Activated naive CD4-positive, alpha-beta T cell (primary cell): ENCODE data around the gene LRRC42.
A peak's percentile ranks its signal among the peaks of the same experiment; 100 is the strongest.

Source experiments
- DNase-seq, 4 experiments: peaks; one replicate each; lab custom pipeline; 2025; lab: John Stamatoyannopoulos, UW

LRRC42 gene, protein sequence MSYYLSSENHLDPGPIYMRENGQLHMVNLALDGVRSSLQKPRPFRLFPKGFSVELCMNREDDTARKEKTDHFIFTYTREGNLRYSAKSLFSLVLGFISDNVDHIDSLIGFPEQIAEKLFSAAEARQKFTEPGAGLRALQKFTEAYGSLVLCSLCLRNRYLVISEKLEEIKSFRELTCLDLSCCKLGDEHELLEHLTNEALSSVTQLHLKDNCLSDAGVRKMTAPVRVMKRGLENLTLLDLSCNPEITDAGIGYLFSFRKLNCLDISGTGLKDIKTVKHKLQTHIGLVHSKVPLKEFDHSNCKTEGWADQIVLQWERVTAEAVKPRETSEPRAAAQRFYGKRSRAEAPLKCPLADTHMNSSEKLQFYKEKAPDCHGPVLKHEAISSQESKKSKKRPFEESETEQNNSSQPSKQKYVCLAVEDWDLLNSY

DNA sequence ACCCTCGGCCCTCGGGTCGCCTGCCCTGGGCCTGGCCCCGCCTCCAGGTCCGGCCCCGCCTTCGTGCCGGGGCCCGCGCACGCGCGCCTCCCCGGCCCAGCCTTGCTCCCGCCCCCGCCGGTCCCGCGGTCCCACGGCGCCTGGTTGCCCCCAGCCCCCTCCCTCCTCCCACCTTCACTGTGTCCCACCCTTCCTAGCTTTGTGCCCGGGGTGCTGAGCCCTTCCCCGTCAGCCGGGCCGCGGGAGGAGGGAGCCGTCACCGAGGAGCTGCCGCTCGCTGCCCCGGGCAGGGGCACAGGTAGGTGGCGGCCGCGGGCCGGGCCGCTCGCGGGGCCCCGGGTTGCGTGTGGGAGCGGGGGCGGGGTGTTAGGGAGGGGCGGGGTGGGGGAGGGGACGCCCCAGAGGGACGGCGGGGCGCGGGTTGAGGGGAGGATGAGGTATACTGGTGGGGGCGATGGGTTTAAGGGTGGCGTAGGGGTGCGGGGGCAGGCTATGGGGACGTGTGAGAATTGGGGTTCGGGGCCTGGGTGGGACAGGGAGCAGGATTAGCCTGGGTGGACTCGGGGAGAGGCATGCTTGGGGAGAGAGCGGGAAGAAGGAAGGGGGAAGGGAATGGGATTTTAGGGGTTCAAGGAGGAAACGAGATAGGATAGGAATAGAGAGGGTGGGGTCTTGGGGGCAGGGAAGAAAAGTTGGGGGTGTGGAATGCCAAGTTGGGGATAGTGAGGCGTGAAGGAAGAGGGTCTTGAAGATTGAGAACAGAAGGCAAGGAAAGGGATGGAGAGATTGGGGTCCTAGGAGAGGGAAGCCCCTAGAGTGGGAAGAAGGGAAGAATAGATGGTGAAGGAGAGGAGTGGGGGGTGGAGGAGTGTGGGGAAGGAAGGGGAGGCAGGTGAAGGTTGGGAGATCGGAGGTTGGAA, at the start of gene LRRC42:
Gene LRRC42 (plus strand): TSS at position 99 of the 920 bp plus-strand sequence. CDS start 5,650 bp downstream, outside the sequence.
- DNase-seq = peak in 2 of 4 experiments; percentile 59 to 94

DNA sequence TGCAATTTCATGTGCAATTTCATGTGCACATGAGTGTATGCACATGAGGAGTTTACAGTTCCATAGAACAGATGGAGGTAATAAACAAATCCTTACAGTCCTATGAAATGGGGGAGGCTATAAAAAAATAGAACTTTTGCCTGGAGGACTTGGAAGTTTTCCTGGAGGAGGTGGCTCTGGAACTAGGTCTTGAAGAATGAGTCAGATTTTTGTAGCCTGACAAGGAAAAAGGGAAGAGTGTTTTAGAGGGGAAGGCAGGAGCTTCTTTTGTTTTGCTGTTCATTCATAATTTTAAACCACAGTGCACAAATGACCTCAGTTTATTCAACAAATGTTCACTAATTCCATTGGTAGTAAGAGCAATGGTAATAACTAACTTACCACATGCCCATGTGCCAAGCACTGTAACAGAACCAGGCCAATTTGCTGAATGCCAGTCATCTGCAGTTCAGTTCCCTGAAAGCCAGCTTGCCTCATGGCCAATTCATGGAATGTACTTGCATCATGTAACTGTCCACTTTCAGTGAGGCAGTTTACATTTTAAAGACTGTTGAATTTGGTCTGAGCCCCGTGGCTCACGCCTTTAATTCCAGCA, 49.4 kb upstream of the LRRC42 start:
- DNase-seq = no peak

DNA sequence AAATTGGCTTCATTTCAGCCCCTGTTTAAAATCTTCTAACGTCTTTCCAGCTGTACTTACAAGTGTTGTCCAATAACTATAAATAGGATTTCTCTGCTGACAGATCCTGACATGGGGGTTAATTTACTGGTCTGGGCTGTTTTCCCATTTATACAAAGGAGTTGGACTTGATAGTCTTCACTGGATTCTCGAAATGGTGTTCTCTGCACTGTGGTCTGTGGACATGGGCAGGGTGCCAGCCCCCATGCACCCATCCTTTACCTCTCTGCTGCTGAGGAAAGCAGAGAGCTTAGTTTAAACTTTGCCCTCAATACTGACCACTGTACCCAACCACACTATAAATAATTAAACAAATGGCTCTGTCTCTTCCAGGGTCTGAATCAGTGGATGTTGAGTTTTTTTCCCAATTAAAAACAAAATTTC, 46.9 kb upstream of the LRRC42 start:
- DNase-seq = no peak

DNA sequence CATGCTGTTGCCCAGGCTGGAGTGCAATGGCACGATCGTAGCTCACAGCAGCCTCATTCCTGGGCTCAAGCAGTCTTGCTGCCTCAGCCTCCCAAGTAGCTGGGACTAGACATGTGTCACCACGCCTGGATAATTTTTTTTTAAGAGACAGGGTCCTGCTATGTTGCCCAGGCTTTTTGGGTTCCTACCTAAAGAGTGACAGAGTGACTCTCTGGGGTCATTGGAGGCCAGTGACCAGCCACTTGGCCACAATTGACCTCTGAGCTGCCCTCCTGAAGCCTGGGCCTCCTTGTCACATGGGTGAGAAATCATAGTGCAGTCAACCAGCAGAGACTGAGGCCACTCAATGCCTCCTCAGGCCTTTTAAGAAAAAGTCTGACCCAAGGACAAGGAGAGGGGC, 46.4 kb upstream of the LRRC42 start:
- DNase-seq = no peak

DNA sequence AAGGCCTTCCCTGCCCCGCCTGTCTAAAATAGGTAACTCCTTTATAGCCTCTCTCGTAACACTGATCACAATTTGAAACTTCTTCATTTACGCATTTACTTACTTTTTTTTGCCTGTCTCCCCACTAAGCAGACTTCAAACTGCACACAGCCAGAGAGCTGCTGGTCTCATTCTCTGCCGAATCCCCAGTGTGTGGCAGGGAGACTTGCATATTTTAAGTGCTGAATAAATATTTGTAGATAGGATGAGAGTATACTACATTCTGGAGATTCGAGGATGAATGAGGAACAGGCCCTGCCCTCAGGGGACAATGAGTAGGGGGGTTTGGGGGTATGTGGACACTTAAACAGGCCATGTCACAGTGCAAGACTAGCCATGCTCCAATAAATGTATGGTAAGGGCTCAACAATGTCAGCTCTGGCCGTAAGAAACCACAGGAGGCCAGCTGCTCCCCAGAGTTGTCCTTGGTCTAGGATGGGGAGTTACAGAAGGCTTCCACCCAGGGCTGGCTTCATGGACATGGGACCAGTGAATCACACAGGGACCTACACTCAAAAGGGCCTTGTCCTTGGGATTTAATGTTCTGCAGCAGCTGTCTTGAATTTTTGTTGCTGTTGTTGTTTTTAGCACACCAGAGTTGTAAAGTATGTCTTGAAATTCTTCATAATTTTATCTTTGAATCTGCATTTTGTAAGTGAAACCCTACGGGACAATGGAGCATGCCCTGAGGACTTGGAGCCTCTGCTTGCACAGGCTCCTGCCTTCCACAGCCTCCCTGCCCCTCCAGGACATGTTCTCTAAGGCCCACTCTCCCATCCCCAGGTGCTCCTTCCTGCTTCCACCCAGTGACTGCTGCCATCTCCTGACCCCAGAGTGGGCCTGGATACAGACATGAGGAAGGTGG, 43.7 kb upstream of the LRRC42 start:
- DNase-seq = no peak

DNA sequence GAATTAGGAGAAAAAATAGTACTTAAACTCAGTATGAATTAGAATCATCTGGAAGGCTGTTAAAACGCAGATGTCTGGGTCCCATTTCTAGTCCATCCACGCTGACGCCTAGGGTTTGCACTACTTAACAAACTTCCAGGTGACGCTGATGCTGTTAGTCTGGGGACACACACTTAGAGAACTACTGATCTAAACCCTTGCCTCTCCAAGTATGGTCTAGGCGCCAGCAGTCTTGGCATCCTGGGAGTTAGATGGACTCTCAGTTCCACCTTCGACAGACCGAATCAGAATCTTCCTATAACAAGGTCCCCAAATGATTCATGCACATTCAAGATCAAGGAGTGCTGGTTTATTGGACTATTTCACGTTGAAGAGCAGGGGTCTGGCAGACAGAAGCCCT, 40.6 kb upstream of the LRRC42 start:
- DNase-seq = no peak

DNA sequence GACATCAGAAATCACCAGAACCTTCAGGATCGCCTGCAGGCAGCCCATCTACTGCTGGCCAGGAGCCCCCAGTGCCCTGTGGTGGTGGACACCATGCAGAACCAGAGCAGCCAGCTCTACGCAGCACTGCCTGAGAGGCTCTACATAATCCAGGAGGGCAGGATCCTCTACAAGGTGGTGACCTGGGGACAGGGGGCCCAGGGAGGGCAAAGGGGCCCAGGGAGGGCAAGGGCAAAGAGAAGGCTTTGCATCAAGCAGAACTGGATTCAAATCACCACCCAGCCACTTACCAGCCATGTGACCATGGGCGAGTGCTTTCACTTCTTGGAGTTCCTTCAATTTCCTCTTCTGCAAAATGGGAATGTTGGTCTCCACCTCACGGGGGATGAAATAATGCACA, 40.0 kb upstream of the LRRC42 start:
- DNase-seq = no peak

DNA sequence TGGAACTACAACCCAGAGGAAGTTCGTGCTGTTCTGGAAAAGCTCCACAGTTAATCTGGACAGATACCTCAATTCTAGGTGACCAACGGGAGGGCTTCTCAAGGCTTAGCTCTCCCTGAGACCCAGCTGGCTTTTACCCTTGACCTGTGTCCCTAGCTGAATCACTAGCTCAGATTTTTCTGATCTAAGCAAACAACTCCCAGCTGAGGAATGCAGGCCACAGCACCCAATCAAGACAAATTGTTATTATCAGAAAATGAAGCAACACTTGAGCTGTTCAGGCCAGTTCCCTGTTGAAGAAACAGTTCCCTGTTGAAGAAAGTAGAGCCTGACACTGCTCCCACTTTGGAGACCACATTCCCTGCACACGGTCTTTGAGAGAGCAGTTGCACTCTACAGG, 36.2 kb upstream of the LRRC42 start:
- DNase-seq = no peak

DNA sequence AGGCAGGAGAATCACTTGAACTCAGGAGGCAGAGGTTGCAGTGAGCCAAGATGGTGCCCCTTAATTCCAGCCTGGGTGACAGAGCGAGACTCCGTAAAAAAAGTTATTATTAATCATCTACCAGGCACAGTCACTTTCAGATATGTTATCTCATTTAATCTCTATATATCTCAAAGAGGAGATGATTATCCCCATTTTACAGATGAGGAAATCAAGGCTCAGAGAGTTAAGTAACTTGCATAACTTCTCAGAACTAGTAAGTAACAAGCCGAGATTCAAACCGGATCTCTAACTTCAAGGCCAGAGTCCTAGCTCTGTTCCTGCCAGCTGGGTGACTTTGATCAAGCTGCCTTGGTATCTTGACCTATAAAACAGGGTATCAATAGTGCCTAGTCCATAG, 34.7 kb upstream of the LRRC42 start:
- DNase-seq = no peak

DNA sequence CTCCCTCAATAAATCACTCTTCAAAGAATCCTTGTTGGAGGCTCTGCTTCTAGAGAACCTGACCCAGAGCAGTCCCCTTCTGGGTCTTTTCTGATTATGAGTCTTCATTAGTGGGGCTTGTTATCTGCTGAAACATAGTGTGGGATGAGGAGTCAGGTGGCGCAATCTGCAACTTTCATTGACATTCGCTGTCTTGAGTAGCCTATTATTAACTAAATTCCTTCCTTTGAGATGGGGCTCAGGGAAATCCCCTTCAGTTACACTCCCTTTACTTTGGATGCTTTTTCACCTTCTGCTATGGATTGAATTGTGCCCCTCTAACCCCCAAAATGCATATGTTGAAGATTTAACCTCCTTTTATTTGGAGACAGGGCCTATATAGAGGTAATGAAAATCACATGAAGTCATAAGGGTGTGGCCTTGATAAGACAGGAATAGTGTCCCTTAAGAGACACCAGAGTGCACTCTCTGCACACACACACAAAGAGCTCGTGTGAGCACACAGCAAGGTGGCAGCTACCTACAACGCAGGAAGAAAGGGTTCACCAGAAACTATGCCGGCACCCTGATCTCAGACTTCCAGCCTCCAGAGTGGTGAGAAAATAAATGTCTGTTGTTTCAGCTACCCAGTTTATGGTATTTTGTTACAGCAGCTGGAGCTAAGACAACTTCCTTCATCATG, 32.7 kb upstream of the LRRC42 start:
- DNase-seq = no peak

DNA sequence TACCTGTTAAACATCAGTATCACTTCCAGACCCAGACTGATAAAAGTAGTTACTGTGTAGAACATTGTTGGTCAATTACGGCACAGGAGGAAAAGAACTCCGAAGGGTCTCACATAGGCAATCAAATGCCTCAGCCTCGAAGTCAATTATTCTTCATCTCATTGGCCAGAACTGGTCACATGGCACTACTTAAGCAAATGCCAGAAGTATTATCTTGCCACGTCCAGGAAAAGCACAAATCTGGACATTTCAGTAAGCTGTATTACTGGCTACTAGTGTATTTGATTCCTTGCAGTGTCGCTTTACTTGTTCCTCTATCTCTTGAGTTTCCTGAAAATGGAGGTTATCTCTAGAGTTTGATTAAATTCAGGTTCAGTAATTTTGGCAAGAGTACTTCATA, 27.8 kb upstream of the LRRC42 start:
- no peak for DNase-seq

DNA sequence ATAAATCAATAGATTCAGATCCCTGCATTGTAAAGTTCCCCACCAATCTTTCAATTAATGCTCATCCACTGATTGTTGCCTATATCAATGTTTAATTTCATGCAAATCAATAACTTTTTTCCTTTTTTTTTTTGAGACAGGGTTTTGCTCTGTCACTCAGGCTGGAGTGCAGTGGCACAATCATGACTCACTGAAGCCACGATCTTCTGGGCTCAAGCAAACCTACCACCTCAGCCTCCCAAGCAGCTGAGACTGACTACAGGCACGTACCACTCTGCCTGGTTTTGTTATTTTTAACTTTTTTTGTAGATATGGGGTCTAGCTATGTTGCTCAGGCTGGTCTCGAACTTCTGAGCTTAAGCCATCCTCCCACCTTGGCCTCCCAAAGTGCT, 26.5 kb upstream of the LRRC42 start:
- DNase-seq = no peak

DNA sequence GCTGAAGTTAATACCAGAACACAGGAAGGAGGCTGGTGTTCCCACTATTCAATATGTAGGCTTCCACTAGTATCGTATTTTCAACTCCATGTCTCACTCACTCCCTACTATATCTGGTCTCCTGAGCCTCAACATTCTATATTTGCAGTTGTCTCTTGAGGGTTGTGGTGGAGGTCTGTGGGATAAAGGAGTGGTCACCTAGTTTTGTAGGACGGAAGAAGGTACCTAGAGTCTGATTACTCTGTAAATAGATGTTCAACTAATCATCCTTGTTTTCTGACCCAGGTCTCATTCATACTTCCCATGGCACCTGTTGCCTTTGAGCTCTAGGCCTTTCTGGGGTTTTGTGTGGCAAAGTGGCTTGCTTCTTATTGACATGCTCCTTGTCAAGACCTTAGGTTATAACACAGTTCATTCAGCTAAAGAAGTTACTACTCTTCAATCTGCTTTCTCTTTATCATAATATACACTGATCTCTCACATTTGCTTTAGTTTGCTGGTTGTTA, 18.7 kb upstream of the LRRC42 start:
- no peak for DNase-seq

DNA sequence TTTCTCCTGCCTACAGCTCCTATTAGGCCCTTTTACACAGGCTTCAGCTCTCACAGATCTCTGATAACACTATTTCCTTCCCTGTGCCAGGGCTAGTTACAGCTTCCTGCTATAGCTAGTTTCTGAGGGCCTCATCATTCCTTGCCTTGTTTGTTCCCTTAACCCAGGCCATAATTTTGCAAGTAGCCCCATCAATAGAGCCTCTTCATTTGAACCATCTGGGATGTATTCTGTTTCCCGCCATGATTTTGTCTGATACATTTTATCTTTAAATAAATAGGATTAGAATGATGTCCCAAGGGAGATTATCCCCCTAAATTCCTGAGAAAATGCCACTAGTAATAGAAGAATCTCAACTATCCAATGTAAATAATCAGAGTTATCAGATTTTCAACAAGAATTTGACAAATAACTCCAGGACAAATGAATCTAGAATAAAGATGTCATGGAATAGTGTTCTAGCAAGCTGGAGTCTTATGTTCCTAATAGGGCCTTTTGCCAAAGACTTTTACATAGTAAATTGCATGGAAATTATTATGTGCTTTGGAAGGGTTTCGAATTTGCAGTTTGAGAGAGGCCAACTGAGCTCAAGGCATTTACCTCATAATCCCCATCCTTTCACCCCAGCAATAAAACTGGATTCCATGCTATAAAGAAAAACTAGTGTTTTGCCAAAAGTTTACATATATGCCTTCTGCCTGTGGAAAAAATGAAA, 16.7 kb upstream of the LRRC42 start:
- no peak for DNase-seq

DNA sequence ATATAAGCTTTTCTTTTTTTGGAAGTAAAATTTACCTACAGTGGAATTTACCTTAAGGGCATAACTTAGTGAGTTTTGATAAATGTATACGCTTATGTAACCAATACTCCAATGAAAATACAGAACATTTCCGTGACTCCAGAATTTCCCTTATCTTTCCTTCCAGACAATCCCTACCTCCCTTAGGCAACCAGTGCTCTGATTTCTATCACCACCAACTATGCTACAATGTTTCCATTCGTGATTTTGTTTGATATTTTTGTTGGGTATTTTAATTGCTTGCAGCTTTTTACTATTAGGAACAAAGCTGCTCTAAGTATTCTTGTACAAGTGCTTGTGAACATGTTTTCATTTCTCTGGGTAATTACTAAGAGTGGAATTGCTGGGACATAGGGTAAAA, 15.2 kb upstream of the LRRC42 start:
- no peak for DNase-seq

DNA sequence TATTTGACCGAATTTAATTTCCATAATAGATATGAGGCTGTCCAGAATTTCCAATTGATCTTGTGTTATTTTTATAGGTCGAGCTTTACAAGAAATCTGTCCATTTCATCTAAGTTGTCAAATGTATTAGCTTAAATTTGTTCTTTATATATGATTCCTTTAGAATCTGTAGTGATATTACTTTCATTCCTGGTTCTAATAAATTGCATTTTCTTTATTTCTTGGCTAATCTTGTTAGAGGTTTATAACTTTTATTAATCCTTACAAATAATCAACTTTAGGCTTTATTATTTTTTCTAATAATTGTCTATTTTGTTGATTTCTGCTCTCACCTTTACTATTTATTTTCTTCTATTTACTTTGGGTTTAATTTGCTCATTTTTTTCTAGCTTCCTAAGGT, 14.6 kb upstream of the LRRC42 start:
- DNase-seq = no peak

DNA sequence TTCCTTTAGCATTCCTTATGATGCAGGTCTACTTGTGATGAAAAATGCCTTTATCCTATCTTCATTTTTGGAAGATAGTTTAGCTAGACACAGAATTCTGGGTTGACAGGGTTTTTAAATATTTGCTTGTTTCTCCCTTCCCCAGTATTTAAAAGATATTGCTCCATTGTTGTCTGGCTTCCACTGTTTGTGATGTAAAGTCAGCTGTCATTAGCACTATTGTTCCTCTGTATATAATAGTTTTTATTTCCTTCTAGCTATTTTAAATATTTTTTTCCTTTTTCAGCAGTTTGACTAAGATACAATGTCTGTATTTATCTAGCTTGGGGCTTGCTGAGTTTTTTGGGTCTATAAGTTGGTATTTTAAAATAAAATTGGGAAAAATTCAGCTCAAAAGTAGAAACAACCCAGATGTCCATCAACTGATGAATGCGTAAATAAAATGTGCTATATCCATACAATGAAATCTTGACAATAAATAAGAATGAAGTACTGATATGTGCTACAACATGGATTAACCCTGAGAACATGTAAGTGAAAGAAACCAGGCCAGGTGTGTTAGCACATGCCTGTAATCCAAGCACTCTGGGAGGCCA, 11.9 kb upstream of the LRRC42 start:
- no peak for DNase-seq

DNA sequence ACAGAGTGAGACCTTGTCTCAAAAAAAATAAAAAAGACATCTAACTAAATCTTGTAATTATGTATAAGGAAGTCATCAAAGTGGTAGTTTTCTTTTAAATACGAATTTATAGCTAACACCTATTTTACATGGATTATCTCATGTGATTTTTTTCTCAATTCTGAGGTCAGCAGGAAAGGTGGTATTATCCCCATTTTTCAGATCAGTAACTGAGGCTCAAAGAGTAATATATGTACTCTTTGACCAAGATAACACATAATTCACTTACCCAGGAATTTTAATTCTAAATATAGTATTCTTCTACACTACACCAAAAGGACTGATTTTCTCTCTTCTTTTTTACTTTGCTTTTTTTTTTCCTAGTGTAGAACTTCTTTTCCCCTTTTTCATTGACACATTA, 9.7 kb upstream of the LRRC42 start:
- no peak for DNase-seq

DNA sequence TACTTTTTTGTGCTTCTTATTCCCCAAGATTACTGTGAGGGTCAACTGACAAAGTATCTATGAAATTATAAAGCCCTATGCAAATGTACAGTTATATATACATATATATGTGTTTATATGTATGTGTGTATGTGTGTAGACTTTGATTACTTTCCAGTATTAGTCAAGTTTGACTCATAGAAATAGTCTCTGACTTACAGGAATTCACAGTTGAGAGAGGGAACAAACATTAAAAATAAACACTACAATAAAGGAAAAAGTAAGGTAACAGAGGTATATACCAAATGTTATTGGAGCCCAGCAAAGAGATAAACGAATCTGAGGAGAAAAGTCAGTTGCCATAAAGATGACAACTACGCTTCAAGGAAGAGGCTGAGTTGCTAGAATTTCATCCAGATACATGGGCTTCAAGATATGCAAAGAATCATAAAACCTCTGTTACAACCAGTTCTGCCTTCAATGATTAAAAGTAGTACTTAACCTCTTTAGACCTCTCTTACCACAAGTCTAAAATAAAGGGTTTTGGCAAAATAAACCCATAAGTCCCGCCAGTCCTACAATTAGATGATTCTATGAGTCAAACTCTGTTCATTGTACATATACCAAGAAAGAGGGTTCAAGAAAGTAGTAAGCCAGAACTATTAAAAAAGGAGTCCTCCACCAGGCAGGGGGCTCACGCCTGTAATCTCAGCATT, 7.9 kb upstream of the LRRC42 start:
- DNase-seq = no peak
